Measurements from ENCODE around the gene TCIRG1. TPM values are rescaled to one million over a fixed set of nuclear protein-coding genes. Genes with fewer than 3 reads are reported as not detected.

Gene TCIRG1
- total RNA-seq, 2 experiments from 2014 or later = 199 to 201 TPM

- no TSS peak for BruUV-seq (replicated peaks)
- no peak overlapping the region for H2AFZ ChIP-seq (ENCODE audit: low read length)
- POLR2A ChIA-PET = no interaction called here
Measured at GRCh38 chr11:67996051-67996450, 42.8 kb upstream of the TCIRG1 start.

GRCh38 chr11:67996622-67997474 is 42.0 kb upstream of the TCIRG1 start:
- Histone ChIP-seq H3K4me1 (ENCODE audit: insufficient read depth, low read length, poor library complexity, severe bottlenecking) (peaks cover 42% of the 10 kb centered on the region), H2AFZ (ENCODE audit: low read length) (no peak overlapping the region), H3K27ac (ENCODE audit: low read depth, low read length, poor library complexity, severe bottlenecking) (no peak overlapping the region), H3K9me3 (ENCODE audit: low read length) (no peaks in the 10 kb centered on the region), H3K9me2 (ENCODE audit: insufficient read depth, low read length) (no peaks in the 10 kb centered on the region), H3K4me3 (ENCODE audit: low read depth, low read length, poor library complexity, severe bottlenecking) (peak overlapping the region; percentile 60), H4K20me1 (ENCODE audit: insufficient read depth, low read length) (no peaks in the 10 kb centered on the region), H3K79me2 (ENCODE audit: insufficient read depth, low read depth, low read length) (no peaks in the 10 kb centered on the region), H3K36me3 (ENCODE audit: insufficient read depth, low read length) (peaks cover 26% of the 10 kb centered on the region), H3K4me2 (ENCODE audit: low read length) (peak overlapping the region; percentile 66)
- ChIA-PET POLR2A (interaction anchor here (1.2 kb wide), 1 partner anchor 13 kb away, joined by 4 read pairs; the partner anchor contains the start of gene ALDH3B1), CTCF (ENCODE audit: unreplicated experiment) (no interaction called here)
- no peak for TF ChIP-seq EZH2phosphoT487 (IDR thresholded peaks at IDR 0.05; ENCODE audit: borderline replicate concordance, low read depth, low read length)
- TF ChIP-seq, protein P1, sequence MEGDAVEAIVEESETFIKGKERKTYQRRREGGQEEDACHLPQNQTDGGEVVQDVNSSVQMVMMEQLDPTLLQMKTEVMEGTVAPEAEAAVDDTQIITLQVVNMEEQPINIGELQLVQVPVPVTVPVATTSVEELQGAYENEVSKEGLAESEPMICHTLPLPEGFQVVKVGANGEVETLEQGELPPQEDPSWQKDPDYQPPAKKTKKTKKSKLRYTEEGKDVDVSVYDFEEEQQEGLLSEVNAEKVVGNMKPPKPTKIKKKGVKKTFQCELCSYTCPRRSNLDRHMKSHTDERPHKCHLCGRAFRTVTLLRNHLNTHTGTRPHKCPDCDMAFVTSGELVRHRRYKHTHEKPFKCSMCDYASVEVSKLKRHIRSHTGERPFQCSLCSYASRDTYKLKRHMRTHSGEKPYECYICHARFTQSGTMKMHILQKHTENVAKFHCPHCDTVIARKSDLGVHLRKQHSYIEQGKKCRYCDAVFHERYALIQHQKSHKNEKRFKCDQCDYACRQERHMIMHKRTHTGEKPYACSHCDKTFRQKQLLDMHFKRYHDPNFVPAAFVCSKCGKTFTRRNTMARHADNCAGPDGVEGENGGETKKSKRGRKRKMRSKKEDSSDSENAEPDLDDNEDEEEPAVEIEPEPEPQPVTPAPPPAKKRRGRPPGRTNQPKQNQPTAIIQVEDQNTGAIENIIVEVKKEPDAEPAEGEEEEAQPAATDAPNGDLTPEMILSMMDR (conservative IDR thresholded peaks at IDR 0.05; ENCODE audit: low read length) = no peak
- no TSS peak for BruUV-seq (replicated peaks)
- intact Hi-C loops (cut with micrococcal nuclease; ENCODE audit: unreplicated experiment) = loop anchor here (10.0 kb wide), 1 partner anchor 352 kb away; no protein-coding TSS in a partner anchor
- peak; percentile 89 for DNase-seq (ENCODE audit: low spot score)

More at GRCh38 chr11:67996051-67996450, 42.8 kb upstream of the TCIRG1 start:
- H4K20me1 ChIP-seq (ENCODE audit: insufficient read depth, low read length) = no peaks in the 10 kb centered on the region
- TF ChIP-seq, protein P1 (conservative IDR thresholded peaks at IDR 0.05; ENCODE audit: low read length) = no peak
- no peak for TF ChIP-seq EZH2phosphoT487 (IDR thresholded peaks at IDR 0.05; ENCODE audit: borderline replicate concordance, low read depth, low read length)
- H3K36me3 ChIP-seq (ENCODE audit: insufficient read depth, low read length) = peaks cover 26% of the 10 kb centered on the region
- H3K4me2 ChIP-seq (ENCODE audit: low read length) = no peak overlapping the region
- no peak overlapping the region for H3K27ac ChIP-seq (ENCODE audit: low read depth, low read length, poor library complexity, severe bottlenecking)
- H3K4me3 ChIP-seq (ENCODE audit: low read depth, low read length, poor library complexity, severe bottlenecking) = no peak overlapping the region
- H3K9me2 ChIP-seq (ENCODE audit: insufficient read depth, low read length) = no peaks in the 10 kb centered on the region
- H3K4me1 ChIP-seq (ENCODE audit: insufficient read depth, low read length, poor library complexity, severe bottlenecking) = peaks cover 35% of the 10 kb centered on the region
- H3K9me3 ChIP-seq (ENCODE audit: low read length) = no peaks in the 10 kb centered on the region
- intact Hi-C loops (cut with micrococcal nuclease; ENCODE audit: unreplicated experiment) = loop anchor here (10.0 kb wide), 1 partner anchor 351 kb away; no protein-coding TSS in a partner anchor
- CTCF ChIA-PET (ENCODE audit: unreplicated experiment) = no interaction called here
- DNase-seq (ENCODE audit: low spot score) = no peak
- H3K79me2 ChIP-seq (ENCODE audit: insufficient read depth, low read depth, low read length) = no peaks in the 10 kb centered on the region

Data from OCI-LY7 (cell line).